COR-L47 (cell line): Measurements from ENCODE around the gene CKAP5.

Source experiments
- DNase-seq: peaks from one replicate; lab custom pipeline; 2025; lab: John Stamatoyannopoulos, UW

Gene CKAP5

GRCh38 chr11:46698597-46698996 is 147.5 kb downstream of the CKAP5 start:
- DNase-seq = no peak

- DNase-seq = no peak
Measured at GRCh38 chr11:46697723-46698122, 148.4 kb downstream of the CKAP5 start.

GRCh38 chr11:46697303-46697702 is 148.8 kb downstream of the CKAP5 start:
- no peak for DNase-seq

- DNase-seq = no peak
Measured at GRCh38 chr11:46696212-46696558, 149.9 kb downstream of the CKAP5 start.

GRCh38 chr11:46695345-46696211 is 150.5 kb downstream of the CKAP5 start:
- no peak for DNase-seq

- DNase-seq = no peak
Measured at GRCh38 chr11:46694607-46695006, 151.5 kb downstream of the CKAP5 start.

GRCh38 chr11:46694072-46694471 is 152.0 kb downstream of the CKAP5 start:
- DNase-seq = no peak

- no peak for DNase-seq
Measured at GRCh38 chr11:46693597-46694012, 152.5 kb downstream of the CKAP5 start.
